ENCODE results near the gene TMEM260.

- no peak for TF ChIP-seq CTCF (IDR thresholded peaks at IDR 0.05; ENCODE audit: insufficient read depth, low read depth, low read length)
- TF ChIP-seq EZH2 (IDR thresholded peaks at IDR 0.05; ENCODE audit: insufficient read depth, low read length): no peak
These were observed 27.0 kb upstream of the TMEM260 start for GRCh38 chr14:56552615-56553014.
